ENCODE data around the gene GOPC.

DNA sequence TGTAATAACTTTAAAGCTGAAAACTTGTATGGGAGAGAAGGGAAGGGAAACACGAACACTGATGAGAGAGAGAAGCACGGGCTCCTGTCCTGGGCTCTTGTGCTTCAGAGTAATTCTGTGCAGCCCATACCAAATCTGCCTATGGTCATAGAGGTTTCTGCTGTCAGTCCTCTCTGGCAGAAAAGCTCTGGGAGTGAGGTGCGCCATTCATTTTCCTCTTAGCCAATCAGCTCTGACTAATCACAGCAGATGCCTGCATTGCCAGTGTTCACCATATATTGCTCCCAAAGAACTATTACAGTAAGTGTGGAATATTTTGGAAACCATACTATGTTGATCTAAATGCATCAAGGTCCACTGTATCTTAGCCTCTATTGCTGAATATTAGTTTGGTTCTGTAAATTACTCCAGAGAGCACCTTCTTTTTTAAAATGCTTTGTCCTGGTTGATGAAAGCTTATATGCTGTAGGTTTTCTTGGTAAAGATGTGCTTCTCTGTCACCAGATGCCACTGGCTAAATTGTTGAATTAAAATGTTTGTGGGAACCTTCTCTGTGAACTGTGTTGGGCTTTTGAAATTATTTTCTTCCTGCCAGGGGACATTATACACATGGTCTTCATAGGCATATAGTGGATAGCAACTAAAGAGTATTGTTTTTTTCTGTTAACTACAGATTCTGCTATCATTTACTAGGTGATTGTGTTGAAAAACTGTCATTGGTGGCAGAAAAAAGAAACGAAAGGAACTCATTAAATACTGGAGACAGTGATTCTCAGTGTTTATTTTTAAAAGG is 81.5 kb downstream of the GOPC start:
- TF ChIP-seq SMC3 (IDR thresholded peaks at IDR 0.05; ENCODE audit: low read depth, low read length) (no peak), USF2 (IDR thresholded peaks at IDR 0.05; ENCODE audit: low read depth, low read length) (no peak)
